ENCODE results near the gene PLSCR1.
A peak's percentile ranks its signal among the peaks of the same experiment; 100 is the strongest.

Gene PLSCR1

DNA sequence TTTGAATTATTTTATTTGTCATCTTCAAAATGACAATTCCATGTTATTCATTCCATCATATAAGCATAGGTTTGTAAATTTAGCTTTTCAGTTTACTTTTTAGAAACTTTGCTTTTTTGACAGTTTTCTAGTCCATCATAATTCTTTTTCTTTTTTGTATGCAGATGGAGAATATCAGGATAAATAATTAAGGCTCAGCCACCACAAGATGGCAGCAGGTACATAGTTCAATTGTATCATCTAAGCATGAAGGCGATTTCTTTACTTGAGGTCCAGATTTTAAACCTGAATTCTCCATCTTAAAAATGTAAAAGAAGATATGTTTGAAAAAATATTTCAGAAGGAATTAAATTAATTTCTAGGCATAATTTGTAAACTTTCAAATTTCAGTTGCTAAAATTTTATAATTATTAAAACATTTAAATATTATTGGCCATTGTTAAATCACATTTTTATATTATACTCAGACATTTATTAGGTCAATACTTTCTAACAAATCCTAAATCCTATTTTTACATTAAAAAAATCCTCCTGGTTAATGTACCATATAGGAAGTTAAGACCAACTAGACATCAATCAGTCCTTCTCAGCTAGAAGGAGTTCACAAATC lies 45.6 kb upstream of the PLSCR1 start:
- H4K20me1 ChIP-seq (ENCODE audit: control insufficient read depth, insufficient read depth, low read depth, low read length), result no peaks in the 10 kb centered on the region
- H3K4me2 ChIP-seq (ENCODE audit: low read length), result no peak overlapping the region
- H3K36me3 ChIP-seq (ENCODE audit: control insufficient read depth, low read length), result no peaks in the 10 kb centered on the region
- TF ChIP-seq EZH2phosphoT487 (IDR thresholded peaks at IDR 0.05; ENCODE audit: borderline replicate concordance, low read length), result no peak
- TF ChIP-seq, protein P1, sequence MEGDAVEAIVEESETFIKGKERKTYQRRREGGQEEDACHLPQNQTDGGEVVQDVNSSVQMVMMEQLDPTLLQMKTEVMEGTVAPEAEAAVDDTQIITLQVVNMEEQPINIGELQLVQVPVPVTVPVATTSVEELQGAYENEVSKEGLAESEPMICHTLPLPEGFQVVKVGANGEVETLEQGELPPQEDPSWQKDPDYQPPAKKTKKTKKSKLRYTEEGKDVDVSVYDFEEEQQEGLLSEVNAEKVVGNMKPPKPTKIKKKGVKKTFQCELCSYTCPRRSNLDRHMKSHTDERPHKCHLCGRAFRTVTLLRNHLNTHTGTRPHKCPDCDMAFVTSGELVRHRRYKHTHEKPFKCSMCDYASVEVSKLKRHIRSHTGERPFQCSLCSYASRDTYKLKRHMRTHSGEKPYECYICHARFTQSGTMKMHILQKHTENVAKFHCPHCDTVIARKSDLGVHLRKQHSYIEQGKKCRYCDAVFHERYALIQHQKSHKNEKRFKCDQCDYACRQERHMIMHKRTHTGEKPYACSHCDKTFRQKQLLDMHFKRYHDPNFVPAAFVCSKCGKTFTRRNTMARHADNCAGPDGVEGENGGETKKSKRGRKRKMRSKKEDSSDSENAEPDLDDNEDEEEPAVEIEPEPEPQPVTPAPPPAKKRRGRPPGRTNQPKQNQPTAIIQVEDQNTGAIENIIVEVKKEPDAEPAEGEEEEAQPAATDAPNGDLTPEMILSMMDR (IDR thresholded peaks at IDR 0.05; ENCODE audit: low read depth, low read length, poor library complexity, severe bottlenecking), result peak; percentile 61
- H3K9me3 ChIP-seq (ENCODE audit: control insufficient read depth, insufficient read depth, low read length), result no peaks in the 10 kb centered on the region
- H3F3A ChIP-seq (ENCODE audit: control insufficient read depth, insufficient read depth), result no peaks in the 10 kb centered on the region
- H3K4me3 ChIP-seq (ENCODE audit: low read length), result no peak overlapping the region
- H3K9me2 ChIP-seq (replicated peaks; ENCODE audit: control insufficient read depth, low read length), result no peaks in the 10 kb centered on the region
- H3K79me2 ChIP-seq (ENCODE audit: control insufficient read depth, low read length), result no peaks in the 10 kb centered on the region
- H3K27ac ChIP-seq (ENCODE audit: low read depth, low read length), result no peak overlapping the region
- H3K4me1 ChIP-seq (ENCODE audit: control insufficient read depth, low read length), result no peaks in the 10 kb centered on the region
- H3K27me3 ChIP-seq (ENCODE audit: control insufficient read depth, low read length), result peaks cover 3% of the 10 kb centered on the region; the same call in 1 of the 2 replicates

DNA sequence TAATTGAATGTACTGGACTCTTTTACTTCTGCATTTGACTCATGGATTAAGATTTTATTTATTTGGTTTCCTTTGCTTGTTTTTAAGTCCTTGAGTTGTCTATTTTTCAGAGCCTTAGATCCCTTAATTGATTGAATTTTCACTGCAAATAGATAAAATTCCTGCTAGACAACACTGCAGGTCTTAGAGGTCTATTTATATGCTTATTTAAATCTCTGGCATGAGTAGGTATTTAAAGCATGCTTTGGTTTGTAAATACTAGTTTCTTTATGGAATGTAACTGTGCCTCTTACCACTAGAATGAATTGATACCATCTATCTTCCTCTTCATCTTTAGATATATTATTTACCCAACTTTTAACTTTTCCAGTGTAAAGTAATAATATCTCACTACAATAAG lies 40.7 kb upstream of the PLSCR1 start:
- H3F3A ChIP-seq (ENCODE audit: control insufficient read depth, insufficient read depth), result no peaks in the 10 kb centered on the region
- H3K79me2 ChIP-seq (ENCODE audit: control insufficient read depth, low read length), result no peaks in the 10 kb centered on the region
- no peaks in the 10 kb centered on the region for H3K9me2 ChIP-seq (replicated peaks; ENCODE audit: control insufficient read depth, low read length)
- H3K36me3 ChIP-seq (ENCODE audit: control insufficient read depth, low read length), result no peaks in the 10 kb centered on the region
- no peak overlapping the region for H3K4me3 ChIP-seq (ENCODE audit: low read length)
- H3K27ac ChIP-seq (ENCODE audit: low read depth, low read length), result no peak overlapping the region
- H4K20me1 ChIP-seq (ENCODE audit: control insufficient read depth, insufficient read depth, low read depth, low read length), result no peaks in the 10 kb centered on the region
- H3K9me3 ChIP-seq (ENCODE audit: control insufficient read depth, insufficient read depth, low read length), result peaks cover 5% of the 10 kb centered on the region; the same call in 1 of the 2 replicates
- H3K27me3 ChIP-seq (ENCODE audit: control insufficient read depth, low read length), result peaks cover 3% of the 10 kb centered on the region; the same call in 1 of the 2 replicates
- no peak overlapping the region for H3K4me2 ChIP-seq (ENCODE audit: low read length)
- TF ChIP-seq EZH2phosphoT487 (IDR thresholded peaks at IDR 0.05; ENCODE audit: borderline replicate concordance, low read length), result no peak
- TF ChIP-seq, protein P1 (IDR thresholded peaks at IDR 0.05; ENCODE audit: low read depth, low read length, poor library complexity, severe bottlenecking), result no peak
- no peaks in the 10 kb centered on the region for H3K4me1 ChIP-seq (ENCODE audit: control insufficient read depth, low read length)

DNA sequence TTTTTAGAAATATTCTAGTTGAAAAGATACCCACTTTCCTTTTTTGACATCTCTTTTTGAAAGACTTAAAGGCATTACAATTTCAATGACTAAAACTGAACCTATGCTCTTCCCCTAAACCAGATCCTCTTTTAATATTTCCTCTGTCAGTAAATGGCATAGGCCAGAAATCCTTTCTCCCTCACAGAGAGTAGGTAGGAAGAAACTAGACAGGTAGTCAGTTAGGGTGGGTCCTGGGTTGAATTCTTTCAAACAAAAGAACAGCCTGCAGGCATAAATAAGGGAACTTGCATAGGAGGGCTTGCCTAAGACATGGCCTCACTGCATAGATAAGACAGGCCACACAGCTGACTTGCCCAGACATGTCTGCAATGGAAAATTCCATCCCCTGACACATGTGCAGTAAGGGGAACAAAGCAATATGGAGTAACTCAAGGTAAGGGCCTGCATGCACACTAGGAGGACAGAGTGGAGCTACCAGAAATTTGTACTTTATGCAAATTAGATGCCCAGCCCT lies 37.6 kb upstream of the PLSCR1 start:
- Histone ChIP-seq H3K27ac (ENCODE audit: low read depth, low read length) (no peak overlapping the region), H3K9me3 (ENCODE audit: control insufficient read depth, insufficient read depth, low read length) (peaks cover 5% of the 10 kb centered on the region; the same call in 1 of the 2 replicates), H4K20me1 (ENCODE audit: control insufficient read depth, insufficient read depth, low read depth, low read length) (no peaks in the 10 kb centered on the region), H3K4me2 (ENCODE audit: low read length) (no peak overlapping the region), H3K4me1 (ENCODE audit: control insufficient read depth, low read length) (no peaks in the 10 kb centered on the region), H3K27me3 (ENCODE audit: control insufficient read depth, low read length) (no peaks in the 10 kb centered on the region), H3K36me3 (ENCODE audit: control insufficient read depth, low read length) (no peaks in the 10 kb centered on the region), H3F3A (ENCODE audit: control insufficient read depth, insufficient read depth) (no peaks in the 10 kb centered on the region), H3K4me3 (ENCODE audit: low read length) (no peak overlapping the region), H3K79me2 (ENCODE audit: control insufficient read depth, low read length) (no peaks in the 10 kb centered on the region), H3K9me2 (replicated peaks; ENCODE audit: control insufficient read depth, low read length) (no peaks in the 10 kb centered on the region)
- TF ChIP-seq EZH2phosphoT487 (IDR thresholded peaks at IDR 0.05; ENCODE audit: borderline replicate concordance, low read length), result no peak
- TF ChIP-seq, protein P1 (IDR thresholded peaks at IDR 0.05; ENCODE audit: low read depth, low read length, poor library complexity, severe bottlenecking), result no peak
